Occipital lobe (tissue), 3 donors: ENCODE data around the gene TNFRSF9. TPM values are rescaled to one million over a fixed set of nuclear protein-coding genes. Genes with fewer than 3 reads are reported as not detected.

ENCODE experiments used
- DNase-seq: peaks from one replicate; lab custom pipeline; 2025; lab: John Stamatoyannopoulos, UW
- small RNA-seq: library from RNA; depleted of rRNA; stranded (forward); fragments of <200 nt; gene quantifications from one replicate; pipeline ENCODE3, GENCODE V24; 2014
- total RNA-seq: library from RNA; depleted of rRNA; stranded (reverse); fragments of >200 nt; gene quantifications from one replicate; pipeline ENCODE4 v1.2.3, GENCODE V29; 2014

Gene TNFRSF9
- total RNA-seq, 1 donor from 2014 or later, result not detected

GRCh38 chr1:7878027-7878426, 62.6 kb downstream of the TNFRSF9 start:
- DNase-seq, result no peak

DNA sequence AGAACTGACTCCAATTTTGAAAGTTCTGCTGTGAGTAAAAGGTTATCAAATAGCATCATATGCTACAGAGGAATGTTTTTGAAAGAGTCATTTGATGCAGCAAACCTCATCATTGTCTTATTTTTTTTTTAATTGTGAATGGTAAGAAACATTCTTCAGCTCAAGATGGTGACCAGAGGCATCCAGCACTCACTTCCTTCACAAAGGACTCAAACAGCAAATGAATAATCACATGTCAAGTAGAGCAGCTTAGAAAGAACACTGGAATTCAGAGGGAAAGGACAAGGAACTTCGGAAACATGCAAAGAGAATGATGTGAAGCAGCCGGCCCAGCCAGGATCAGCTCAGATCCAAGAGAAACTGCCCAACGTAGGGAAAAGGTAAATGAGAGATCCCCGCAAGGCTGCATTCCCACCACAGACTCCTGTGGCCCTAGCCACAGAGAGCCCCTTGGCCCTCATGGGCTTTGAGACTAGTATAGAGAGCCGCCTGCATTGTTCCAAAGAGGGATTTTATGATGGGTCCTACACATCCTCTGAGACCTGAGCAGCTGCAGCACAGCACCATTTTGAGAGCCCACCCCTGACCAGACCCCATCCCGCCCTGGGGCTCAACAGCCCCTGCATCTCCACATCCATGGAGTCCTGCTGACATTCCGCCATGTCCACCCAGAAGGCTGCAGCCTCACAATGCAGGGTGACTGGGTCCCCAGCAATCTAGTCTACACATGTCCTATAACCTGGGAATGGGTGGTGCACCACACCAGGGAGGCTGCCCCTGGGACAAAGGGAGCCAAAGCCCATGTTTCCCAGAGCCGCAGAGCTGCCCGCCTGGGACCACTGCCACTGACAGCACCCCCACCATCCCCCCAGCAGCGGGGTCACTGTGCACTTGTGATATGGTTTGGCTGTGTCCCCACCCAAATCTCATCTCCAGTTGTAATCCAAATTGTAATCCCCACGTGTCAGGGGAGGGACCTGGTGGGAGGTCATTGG, 66.5 kb downstream of the TNFRSF9 start:
- no peak for DNase-seq

GRCh38 chr1:7871136-7871535, 69.5 kb downstream of the TNFRSF9 start:
- no peak for DNase-seq

GRCh38 chr1:7869136-7869920, 71.3 kb downstream of the TNFRSF9 start:
- DNase-seq, result no peak

GRCh38 chr1:7868070-7868780, 72.4 kb downstream of the TNFRSF9 start:
- DNase-seq, result no peak

- no peak for DNase-seq
These were observed 74.7 kb downstream of the TNFRSF9 start for GRCh38 chr1:7865978-7866377.

Small RNAs within 50 kb of the gene (small RNA-seq; reads per million reads assigned to genes)
- gene RF00019, result not detected

Other genes with a start within 250 kb of the TNFRSF9 start
- 39.5 TPM for gene VAMP3, start 169.5 kb downstream of the TNFRSF9 start, total RNA-seq
- gene PER3, start 156.5 kb downstream of the TNFRSF9 start, total RNA-seq, result 3.3 TPM
- gene UTS2, start 87.8 kb downstream of the TNFRSF9 start, total RNA-seq, result not detected
- gene PARK7, start 20.9 kb upstream of the TNFRSF9 start, total RNA-seq, result 112 TPM
- gene ERRFI1, start 85.5 kb upstream of the TNFRSF9 start, total RNA-seq, result 19.7 TPM